CD4-positive, alpha-beta T cell treated with Interferon alpha-2 for 1 hour (primary cell): Measurements from ENCODE around the gene PHLDA2.

Experiments used
- DNase-seq, 2 donors: peaks; one replicate each; pipeline ENCODE4 v3.0.0-alpha.2; 2020 to 2022

PHLDA2 gene

DNA sequence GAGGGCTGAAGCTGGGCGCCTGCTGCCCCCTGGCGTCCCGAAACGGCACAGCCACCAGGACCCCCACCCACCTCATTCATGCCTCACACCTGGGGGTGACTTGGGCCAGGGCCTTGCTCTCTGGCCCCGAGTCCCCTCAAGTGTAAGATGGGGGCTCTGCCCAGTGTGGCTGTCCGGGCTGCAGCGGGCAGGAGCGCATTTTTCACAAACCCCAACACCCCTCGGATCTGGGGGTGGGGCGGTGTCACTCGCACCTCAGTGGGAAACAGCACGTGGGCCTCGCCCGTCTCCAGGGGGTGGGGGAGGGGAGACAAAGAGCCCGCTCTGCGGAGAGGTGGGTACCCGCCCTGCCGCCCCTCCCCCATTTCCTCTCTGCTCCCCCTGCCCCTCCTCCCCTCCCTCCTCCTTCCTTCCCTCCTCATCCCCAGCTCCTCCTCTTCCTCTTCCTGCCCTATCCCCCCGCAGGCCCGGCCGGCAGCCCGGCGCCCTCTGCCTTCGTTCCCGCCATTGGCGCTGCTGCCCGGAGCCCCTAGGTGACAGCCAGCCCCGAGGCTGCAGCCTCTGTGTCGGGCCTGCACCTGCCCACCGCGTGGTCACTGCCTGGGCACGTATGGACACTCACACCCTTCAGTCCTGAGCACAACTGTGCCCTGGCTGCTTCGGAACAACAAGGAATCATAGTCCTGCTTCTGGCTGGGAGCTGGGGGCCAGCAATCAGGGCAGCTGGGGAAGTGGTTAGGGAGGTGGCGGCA, 36.8 kb downstream of the PHLDA2 start:
- DNase-seq, result peak; percentile 58 to 72

DNA sequence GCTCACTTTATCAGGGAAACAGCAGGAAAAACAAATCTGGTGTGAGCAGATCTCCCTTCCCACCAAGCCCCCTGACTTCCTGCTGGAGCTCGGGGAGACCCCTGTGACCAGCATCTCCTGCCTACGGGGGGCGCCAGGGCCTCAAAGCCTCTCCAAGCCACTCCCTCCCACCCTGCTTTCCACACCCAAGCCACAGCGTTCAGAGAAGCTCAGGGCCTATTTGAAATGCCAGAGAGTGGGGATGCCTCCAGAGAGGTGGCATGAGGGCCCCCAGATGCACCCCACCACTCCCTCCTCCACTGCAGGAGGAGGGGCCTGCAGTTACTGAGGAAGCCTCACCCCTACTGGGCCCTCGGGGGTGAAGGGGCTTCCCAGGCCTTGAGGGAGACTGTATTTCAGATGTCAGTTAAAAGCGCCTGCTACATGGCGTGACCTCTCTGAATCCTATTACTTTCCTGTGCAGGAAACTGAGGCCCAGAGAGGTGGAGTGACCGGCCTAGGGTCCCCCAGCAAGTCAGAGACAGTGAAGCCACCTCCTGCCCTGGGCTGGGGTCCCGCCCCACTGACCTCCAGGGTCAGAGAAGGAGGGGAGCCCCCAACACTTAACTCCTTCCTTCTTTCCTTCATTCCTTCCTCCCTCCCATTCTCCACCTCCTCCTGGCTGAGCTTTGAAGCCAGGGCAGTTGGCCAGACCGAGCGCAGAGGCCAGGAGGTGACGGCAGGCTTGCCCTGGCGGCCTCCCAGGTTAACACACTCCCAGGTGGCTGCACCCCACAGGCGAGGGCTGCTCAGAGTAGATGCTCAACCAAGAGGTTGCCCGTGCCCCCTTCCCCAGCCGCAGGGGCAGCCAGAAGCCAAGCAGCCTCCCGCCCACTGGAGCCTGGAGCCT, 37.6 kb downstream of the PHLDA2 start:
- DNase-seq, result no peak

DNA sequence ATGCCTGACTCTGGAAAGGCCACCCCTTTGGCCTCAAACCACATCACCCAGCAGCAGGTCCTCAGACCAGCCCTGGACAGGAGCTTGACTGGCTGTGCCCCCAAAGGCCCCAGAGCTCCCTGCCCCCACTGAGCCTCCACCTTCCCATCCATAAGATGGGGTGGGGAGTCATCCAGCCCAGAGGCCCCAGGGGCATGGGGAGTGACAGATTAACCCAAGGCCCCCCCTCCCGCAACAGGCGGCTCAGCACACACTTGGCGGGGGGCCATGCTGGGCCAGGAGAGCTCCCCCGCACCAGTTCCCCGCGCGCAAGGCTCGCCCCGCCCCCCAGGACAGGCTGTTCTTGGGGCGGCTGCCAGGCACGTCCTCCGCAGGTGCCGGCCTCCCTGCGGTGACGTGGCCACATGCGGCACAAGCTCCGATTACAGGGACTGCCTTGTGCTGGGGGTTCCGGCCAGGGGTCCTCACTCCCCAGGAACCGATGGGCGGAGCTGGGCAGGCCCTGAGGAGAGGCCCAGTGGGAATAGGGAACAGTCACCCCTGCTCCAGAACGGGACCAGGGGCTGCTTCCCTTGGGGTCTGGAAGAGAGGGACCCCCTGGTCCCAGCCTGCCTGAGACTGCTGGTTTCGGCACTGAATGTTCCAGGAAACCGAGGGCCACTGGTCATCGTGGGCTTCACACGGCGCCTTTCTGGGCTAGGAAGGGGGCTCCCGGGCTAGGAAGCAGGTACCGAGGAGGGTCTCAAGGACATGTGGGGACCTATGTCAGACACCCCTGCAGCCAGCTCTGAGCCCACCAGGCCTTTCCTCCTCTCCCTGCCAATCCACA, 38.5 kb downstream of the PHLDA2 start:
- DNase-seq, result no peak

DNA sequence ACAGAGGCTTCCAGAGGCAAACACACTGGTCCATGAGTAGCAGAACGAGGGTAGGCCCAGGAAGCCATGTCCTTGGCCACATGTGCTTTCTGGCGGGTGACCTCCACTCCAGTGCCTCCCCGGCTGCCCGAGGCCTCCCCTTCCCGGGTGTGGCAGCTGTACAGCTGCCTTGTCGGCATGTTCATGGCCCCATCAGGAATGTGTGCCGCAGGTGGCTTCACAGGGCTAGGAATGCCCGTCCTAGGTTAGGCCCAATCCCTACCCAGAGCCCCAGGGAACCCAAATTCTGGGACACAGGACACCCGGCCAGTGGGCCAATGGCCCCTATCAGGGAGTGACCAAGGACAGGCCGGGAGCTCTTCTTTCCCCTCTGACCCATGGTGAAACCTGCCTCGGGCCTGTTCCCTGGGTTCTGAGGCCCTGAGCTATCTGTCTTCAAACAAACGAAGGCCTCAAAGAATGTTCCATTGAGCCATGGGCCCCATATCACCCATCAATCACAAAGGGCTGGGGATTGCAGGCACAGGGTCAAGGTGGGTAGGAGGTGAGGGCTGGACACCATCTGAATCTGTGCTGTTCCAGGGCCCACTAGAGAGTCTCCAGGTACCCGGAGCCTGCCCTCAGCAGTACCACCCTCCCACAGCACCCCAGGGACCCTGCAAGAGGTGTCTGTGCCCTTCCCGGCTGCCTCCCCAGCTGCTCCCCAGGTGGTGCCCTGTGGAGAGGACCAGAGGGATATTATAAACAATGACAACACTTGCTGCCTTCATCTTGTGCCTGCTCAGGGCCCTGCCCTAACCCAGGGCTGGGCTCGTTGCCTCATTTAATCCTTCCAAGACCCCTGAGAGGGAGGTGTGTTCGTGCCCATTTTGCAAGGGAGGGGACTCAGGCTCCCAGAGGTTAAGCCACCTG, 39.6 kb downstream of the PHLDA2 start:
- DNase-seq, result no peak

DNA sequence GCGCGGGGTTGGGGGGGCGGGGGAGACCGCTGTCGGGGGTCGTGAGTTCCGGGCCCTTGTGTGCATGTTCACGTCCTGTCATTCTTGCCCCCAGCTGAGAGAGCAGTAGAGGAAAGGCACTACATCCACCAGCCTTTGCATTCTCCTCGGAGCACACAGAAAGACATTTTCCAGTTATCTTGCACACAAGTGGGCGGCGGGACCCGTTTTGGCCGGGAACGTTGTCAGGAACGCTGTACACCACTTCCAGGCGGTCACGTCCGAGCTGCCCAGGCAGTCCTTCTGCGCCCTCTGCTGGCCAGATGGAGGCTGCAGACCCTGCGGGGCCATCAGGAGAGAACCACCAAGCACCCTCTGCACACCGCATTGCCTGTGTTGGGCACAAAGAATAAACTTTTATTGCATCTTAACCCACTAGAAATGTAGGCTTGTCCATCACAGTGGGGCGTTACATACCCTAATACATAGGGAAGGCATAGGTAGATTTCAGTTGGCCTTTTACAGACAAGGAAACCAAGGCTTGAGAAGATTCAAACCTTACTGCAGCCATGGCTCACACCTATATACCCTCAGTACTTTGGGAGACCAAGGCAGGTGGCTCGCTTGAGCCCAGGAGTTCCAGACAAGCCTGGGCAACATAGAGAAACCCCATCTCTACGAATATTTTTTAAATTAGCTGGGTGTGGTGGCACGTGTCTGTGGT, 40.8 kb downstream of the PHLDA2 start:
- peak; percentile 82 to 88 for DNase-seq

DNA sequence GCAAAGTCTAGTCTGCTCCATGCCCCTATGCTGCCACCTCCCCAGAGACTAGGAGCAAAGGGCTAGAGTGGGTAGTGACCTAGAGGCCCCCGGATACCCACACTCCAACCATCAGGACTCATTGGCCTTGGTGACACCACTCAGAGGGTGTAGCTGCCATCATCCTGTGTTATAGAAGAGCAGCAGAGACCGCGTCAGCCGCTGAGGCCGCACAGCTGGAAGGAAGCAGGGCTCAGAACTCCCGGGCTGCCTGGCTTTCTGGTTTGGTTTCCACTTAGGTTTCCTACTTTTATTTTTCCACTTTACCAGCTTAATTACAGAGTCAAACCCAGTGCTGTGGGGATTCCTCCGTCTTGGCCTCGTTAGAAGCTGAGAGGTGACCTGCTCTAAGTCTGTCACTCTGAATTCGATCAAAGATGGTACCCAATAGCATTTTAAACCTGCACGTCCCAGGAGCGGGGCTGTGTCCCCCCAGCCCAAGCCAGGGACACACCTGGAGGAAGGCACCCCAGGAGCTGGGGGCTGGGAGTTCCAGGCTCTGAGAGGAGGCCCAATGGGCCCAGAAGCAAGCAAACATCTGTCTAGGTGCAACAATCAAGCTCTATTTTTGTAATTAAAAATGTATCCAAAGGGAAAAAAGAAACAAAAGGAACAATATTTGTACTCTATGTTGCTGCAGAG, 41.6 kb downstream of the PHLDA2 start:
- no peak for DNase-seq

DNA sequence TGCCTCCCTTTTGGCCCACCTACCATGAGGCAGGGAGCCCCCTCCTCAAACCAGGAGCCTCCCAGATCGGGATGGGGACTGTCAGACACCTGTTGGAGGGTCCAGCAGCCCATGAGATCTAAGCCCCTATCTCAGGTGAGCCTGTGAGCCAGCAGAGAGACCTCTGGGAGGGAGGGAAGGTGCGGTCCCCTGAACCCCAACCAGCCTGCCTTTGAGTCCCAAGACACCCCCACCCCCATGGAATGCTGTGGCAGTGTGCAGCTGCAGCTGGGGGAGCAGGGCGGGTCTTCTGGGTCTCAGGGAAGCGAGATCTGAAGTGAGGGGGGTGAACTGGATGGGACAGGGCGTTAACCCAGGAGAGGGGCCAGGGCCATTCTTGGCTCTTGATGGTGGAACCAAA, 42.3 kb downstream of the PHLDA2 start:
- DNase-seq, result no peak

DNA sequence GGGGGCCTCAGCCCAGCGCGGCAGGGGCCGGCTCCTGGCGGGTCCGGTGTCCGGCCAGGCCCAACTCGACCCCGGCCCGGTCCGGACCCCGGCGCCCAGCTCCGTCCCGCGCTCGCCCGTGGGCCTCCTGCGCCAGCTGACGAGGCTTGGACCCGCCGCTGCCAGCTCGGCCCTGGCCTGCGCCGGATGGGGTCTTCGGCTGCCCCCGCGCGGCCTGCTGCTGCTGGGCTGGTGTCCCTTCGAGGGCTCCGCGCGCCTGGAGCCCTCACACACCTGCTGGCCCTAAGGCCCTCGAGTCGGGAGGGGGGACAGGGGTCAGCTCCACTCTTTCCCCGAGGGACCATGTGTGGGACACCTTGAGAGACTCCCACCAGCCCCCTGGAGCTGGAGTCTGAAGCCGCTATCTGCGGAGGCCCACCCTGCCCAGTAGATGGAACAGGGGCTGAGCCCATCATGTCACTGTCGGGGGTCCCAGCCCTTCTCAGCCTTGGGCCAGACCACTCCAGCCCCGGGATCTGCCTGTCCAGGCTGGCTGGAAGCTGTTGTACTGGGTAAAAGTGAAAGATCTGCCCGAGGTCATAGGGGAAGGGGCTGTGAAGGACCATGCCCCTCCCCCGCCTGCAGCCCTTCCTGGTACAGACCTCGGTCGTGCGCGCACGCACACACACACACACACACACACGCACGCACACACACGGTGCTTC, 42.9 kb downstream of the PHLDA2 start:
- DNase-seq, result peak in 1 of 2 donors; percentile 32

DNA sequence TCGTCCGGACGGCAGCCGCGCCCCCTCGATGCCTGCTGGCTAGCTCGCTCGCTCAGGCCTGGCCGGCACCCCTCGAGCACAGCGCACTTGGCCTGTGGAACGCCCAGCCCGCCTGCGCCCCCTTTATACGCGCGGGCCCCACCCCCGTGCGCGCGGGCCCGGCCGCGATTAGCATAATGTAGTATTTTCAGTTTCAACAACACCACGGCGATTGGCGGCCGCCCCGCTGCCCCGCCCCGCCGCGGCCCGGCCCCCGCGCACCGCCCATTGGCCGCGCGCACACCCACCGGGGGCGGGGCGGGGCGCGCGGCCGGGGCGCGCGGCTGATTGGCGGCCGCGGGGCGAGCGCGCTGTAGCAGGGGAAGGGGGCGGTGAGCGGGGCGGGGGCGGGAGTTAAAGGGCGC, 43.5 kb downstream of the PHLDA2 start, which contains the start of gene CDKN1C:
Gene CDKN1C, minus strand, starts transcription at position 98 of the 404 bp plus-strand sequence. CDS start 319 bp downstream, outside the sequence.
- DNase-seq, result peak; percentile 83 to 91

DNA sequence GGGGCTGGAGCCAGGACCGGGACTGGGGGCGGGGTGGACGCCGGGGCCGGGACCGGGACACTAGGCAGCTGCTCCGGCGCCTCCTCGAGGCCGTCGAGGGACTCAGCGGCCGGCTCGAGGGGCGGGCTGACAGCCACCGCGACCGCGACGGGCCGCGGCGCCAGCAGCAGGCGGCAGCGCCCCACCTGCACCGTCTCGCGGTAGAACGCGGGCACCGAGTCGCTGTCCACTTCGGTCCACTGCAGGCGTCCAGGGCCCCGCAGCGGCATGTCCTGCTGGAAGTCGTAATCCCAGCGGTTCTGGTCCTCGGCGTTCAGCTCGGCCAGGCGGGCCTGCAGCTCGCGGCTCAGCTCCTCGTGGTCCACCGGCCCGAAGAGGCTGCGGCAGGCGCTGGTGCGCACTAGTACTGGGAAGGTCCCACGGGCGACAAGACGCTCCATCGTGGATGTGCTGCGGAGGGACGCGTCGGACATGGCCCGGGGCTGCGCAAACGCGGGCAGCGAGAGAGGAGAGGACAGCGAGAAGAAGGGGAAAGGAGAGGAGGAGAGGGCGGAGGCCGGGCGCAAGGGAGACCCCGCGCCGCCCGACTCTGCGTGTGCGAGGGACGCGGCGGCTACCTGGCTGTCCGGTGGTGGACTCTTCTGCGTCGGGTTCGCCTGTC, 44.1 kb downstream of the PHLDA2 start:
- peak; percentile 28 to 49 for DNase-seq

DNA sequence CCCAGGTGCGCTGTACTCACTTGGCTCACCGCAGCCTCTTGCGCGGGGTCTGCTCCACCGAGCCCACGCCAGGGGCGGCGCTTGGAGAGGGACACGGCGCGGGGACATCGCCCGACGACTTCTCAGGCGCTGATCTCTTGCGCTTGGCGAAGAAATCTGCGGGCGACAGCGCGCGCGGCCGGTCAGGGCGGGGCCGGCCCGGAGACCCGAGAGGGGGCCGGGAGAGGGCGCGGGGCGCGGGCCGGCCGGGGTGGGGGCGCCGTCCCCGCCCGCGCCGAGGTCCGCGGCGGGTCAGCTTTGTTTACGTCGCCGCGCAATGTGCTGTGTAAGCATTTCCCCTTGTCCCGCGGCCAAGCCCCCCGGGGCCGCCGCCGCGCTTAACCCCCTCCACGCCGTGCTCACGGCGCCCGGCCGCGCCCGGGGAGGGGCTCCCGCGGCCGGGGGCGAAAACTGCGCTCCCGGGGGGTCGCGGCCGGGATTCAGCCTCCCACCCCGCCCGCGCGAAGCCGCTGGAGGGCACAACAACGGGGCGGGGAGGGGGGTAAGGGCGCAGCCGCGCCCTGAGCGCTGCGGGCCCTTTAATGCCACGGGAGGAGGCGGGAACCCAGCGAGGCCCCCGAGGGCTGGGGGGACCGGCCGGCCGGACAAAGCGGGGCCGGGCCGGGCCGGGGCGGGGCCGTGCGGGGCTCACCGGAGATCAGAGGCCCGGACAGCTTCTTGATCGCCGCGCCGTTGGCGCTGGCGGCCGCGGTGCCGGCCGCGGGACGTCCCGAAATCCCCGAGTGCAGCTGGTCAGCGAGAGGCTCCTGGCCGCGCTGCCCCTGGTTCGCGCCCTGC, 45.0 kb downstream of the PHLDA2 start:
- DNase-seq, result no peak

DNA sequence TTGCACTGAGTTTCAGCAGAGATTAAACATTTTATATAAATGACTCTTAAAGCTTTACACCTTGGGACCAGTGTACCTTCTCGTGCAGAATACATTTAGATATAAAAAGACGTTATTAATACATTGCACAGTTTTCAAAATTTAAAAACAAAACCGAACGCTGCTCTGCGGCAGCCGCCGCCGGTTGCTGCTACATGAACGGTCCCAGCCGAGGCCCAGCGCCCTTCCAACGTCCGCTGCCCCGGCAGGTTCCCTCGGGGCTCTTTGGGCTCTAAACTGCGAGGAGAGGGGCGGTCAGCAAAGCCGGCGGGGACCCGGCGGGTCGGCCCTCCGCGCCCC, 45.6 kb downstream of the PHLDA2 start:
- DNase-seq, result no peak

DNA sequence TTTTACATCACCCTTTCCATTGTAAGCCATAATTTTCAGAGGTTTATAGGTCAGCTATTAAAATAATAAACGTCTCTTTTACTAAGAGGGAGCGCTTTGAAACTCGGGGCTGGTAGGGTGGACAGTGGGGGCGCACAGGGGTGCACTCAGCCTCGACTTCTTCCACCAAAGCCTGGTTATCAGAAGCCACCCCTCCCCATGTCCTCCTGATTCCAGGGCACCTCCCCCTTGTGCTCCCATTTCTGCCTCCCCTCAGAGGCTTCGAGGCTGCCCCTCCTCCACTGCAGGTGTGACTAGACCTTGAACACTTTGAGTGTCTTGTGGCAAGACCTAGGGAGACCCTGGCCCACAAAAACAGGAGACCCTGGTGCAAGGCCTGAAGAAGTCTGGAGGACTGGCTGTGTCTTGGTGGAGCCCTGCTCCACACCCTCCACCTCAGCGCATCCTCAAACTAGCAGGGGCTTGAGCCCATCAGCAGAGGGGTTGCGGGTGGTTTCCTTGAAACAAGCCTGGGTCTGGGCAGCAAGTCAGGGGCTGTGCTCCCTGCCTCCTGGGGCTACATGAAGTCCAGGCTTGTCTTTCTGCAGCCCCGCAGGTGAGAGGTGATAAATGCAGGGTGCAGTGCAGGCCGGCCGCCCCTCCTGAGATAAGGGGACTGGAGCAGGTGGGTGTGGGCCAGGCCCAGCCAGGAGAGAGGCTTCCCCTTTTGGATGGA, 46.7 kb downstream of the PHLDA2 start:
- no peak for DNase-seq

DNA sequence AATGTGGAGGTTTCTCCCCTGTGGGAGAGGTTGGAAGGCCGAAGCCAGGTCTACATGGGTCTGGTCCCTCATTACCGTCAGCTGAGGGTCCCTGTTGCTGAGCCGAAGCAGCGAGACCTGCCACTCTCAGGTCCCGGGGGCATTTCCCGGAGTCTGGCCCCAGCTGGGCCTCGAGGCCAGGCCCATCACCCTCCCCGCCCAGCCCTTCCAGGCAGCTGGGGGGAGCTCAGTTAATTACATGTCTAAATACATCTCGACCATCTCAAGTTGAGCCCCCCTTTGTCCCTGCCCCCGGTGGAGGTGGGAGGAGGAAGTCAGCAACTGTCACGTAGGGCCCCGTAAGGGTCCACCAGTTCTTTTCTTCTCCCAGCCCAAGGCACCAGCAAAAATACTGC, 47.2 kb downstream of the PHLDA2 start:
- DNase-seq, result no peak

DNA sequence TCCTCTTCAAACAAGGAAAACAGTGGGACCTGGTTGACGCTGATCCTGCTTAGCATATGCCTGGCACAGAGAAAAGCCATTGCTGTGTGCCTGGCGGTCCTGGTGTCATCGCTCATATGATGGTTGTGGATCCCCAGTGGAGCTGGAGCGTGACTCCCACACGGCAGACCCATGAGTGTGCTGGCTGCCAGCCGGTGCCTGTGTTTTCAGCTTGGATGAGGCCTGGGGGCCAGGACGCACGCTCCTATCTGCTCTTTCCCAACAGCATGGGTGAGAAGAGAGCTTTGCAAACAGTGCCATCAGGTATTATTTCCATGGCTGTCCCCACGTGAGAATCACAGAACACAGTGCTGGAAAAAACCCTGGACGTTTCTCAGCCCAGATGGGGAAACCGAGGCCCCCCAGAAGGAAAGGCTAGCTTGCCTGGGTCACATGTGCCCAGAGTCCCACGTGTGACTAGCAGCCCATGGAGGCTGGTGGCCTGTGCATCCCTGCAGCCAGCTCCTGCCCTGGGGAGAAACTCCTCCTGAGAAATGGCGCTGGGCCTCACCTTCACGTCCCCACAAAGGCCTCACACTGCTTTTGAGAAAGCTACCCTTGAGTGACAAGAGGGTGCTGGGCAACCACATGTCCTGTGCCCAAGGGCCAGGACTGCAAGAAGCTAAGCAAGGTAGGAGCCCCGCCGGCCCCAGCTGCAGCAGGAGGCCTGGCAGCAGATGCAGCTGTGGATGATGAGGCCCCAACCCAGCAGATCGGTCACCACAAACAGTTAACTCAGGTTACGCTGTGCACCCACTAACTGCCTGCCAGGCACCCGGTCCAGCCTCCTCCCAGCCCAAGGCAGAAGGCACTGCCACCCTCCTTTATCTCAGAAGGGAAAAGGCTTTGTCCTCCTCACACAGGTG, 47.9 kb downstream of the PHLDA2 start:
- no peak for DNase-seq

DNA sequence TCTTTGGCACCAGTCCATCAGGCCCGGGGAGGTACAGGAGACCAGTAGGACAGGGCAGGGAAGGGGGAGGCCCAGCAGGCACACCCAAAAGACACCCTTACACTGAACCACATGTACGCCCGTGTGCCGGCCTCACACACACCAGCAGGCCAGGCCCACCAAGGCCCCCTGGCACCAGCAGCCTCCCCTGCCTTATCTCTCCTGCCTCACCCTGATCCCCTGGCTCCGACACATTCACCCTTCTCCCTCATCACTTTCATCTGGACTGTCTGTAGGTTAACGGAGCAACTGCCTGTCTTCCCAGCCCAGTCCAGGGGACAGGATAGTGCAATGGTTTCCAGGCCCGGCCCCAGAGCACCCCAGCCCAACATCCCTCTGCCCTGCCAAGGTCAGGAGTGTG, 48.6 kb downstream of the PHLDA2 start:
- DNase-seq, result no peak

DNA sequence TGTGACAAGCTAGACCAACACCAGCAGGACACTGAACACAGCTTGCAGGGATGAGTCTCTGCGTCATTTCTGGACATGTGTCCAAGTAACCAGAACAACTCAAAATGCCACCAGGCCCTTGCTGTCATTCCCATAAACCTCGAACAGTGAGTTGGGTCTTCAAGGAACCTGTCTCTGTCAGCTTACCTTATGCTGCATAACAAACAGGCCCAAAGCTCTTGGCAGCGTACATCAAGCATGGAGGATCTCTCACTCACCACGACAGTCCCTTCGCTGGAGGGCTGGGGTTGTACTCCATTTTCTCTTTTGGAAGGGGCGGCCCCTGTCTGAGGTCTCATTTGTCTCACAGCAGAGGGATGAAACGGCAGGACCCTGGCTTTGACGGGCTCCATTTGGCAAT, 50.4 kb downstream of the PHLDA2 start:
- DNase-seq, result no peak
